ENCODE measurements around the gene PLAAT5.

PLAAT5 gene

GRCh38 chr11:63504054-63504453 lies 13.1 kb upstream of the PLAAT5 start:
- DNase-seq (ENCODE audit: low spot score): no peak
- TF ChIP-seq CTCF (IDR thresholded peaks at IDR 0.05; ENCODE audit: extremely low read depth, missing control alignments): no peak

GRCh38 chr11:63503492-63503891 lies 12.5 kb upstream of the PLAAT5 start:
- DNase-seq (ENCODE audit: low spot score): no peak
- no peak for TF ChIP-seq CTCF (IDR thresholded peaks at IDR 0.05; ENCODE audit: extremely low read depth, missing control alignments)

- DNase-seq (ENCODE audit: low spot score): no peak
- no peak for TF ChIP-seq CTCF (IDR thresholded peaks at IDR 0.05; ENCODE audit: extremely low read depth, missing control alignments)
Measured at GRCh38 chr11:63502252-63502820, 11.4 kb upstream of the PLAAT5 start.

- DNase-seq (ENCODE audit: low spot score): no peak
- no peak for TF ChIP-seq CTCF (IDR thresholded peaks at IDR 0.05; ENCODE audit: extremely low read depth, missing control alignments)
Measured at GRCh38 chr11:63501236-63501635, 10.3 kb upstream of the PLAAT5 start.

- no peak for TF ChIP-seq CTCF (IDR thresholded peaks at IDR 0.05; ENCODE audit: extremely low read depth, missing control alignments)
Measured at GRCh38 chr11:63499874-63500273, 8.9 kb upstream of the PLAAT5 start.

GRCh38 chr11:63494975-63495374 lies 4.0 kb upstream of the PLAAT5 start:
- DNase-seq (ENCODE audit: low spot score): no peak
- no peak for TF ChIP-seq CTCF (IDR thresholded peaks at IDR 0.05; ENCODE audit: extremely low read depth, missing control alignments)

More at GRCh38 chr11:63499874-63500273, 8.9 kb upstream of the PLAAT5 start:
- DNase-seq (ENCODE audit: low spot score): no peak

- DNase-seq (ENCODE audit: low spot score): no peak
- no peak for TF ChIP-seq CTCF (IDR thresholded peaks at IDR 0.05; ENCODE audit: extremely low read depth, missing control alignments)
Measured at GRCh38 chr11:63493127-63493526, 2.2 kb upstream of the PLAAT5 start.
